Measurements from ENCODE around the gene ZEB2. TPM values are rescaled to one million over a fixed set of nuclear protein-coding genes. Genes with fewer than 3 reads are reported as not detected.

The ZEB2 gene
- total and polyA plus RNA-seq, 5 donors from 2014 or later = 0.23 to 18.1 (median 0.41) TPM; not detected in 1

- Histone ChIP-seq H3K27me3 (ENCODE audit: control insufficient read depth, insufficient read depth, low read length) (no peaks in the 10 kb centered on the region), H3K9me3 (ENCODE audit: control insufficient read depth in 2 of 2, low read length in 2 of 2) (no peaks in the 10 kb centered on the region), H3K4me1 (ENCODE audit: control insufficient read depth, insufficient read depth, low read length, poor library complexity, severe bottlenecking) (peaks cover 6% of the 10 kb centered on the region), H3K4me3 (ENCODE audit: low read depth, low read length) (no peak overlapping the region), H3K36me3 (ENCODE audit: control insufficient read depth, insufficient read depth, low read length) (no peaks in the 10 kb centered on the region), H3K27ac (ENCODE audit: insufficient read depth, low read length, poor library complexity, severe bottlenecking) (no peak overlapping the region)
- Mint-ChIP-seq H3K27ac (no peak overlapping the region), H3K36me3 (no peaks in the 10 kb centered on the region), H3K4me3 (no peak overlapping the region), H3K9me3 (no peaks in the 10 kb centered on the region), H3K27me3 (peaks cover 7% of the 10 kb centered on the region), H3K4me1 (peaks cover 0 to 13% (median 6%) of the 10 kb centered on the region in 4 donors)
- no peak for ATAC-seq (ENCODE audit: low read depth in 2 of 2)
- DNase-seq = no peak
These were observed 56.7 kb downstream of the ZEB2 start for GRCh38 chr2:144463266-144463665.

GRCh38 chr2:144462266-144462665 is 57.7 kb downstream of the ZEB2 start:
- peaks cover 0 to 13% (median 6%) of the 10 kb centered on the region in 4 donors for H3K4me1 Mint-ChIP-seq
- peaks cover 6% of the 10 kb centered on the region for H3K4me1 ChIP-seq (ENCODE audit: control insufficient read depth, insufficient read depth, low read length, poor library complexity, severe bottlenecking)
- no peak overlapping the region for H3K27ac Mint-ChIP-seq
- no peaks in the 10 kb centered on the region for H3K9me3 ChIP-seq (ENCODE audit: control insufficient read depth in 2 of 2, low read length in 2 of 2)
- no peaks in the 10 kb centered on the region for H3K36me3 Mint-ChIP-seq
- no peaks in the 10 kb centered on the region for H3K9me3 Mint-ChIP-seq
- H3K27me3 Mint-ChIP-seq = no peaks in the 10 kb centered on the region
- no peaks in the 10 kb centered on the region for H3K36me3 ChIP-seq (ENCODE audit: control insufficient read depth, insufficient read depth, low read length)
- ATAC-seq (ENCODE audit: low read depth in 2 of 2) (no peak), DNase-seq (no peak)
- H3K4me3 ChIP-seq (ENCODE audit: low read depth, low read length) = no peak overlapping the region
- no peaks in the 10 kb centered on the region for H3K27me3 ChIP-seq (ENCODE audit: control insufficient read depth, insufficient read depth, low read length)
- no peak overlapping the region for H3K4me3 Mint-ChIP-seq
- H3K27ac ChIP-seq (ENCODE audit: insufficient read depth, low read length, poor library complexity, severe bottlenecking) = no peak overlapping the region

- H3K4me3 Mint-ChIP-seq = no peak overlapping the region
- no peak overlapping the region for H3K27ac Mint-ChIP-seq
- no peaks in the 10 kb centered on the region for H3K9me3 Mint-ChIP-seq
- H3K4me1 Mint-ChIP-seq = peaks cover 0 to 13% (median 6%) of the 10 kb centered on the region in 4 donors
- ATAC-seq (ENCODE audit: low read depth in 2 of 2) (no peak), DNase-seq (no peak)
- H3K4me1 ChIP-seq (ENCODE audit: control insufficient read depth, insufficient read depth, low read length, poor library complexity, severe bottlenecking) = peaks cover 6% of the 10 kb centered on the region
- H3K36me3 Mint-ChIP-seq = no peaks in the 10 kb centered on the region
- no peaks in the 10 kb centered on the region for H3K36me3 ChIP-seq (ENCODE audit: control insufficient read depth, insufficient read depth, low read length)
- H3K27me3 Mint-ChIP-seq = no peaks in the 10 kb centered on the region
- H3K9me3 ChIP-seq (ENCODE audit: control insufficient read depth in 2 of 2, low read length in 2 of 2) = no peaks in the 10 kb centered on the region
- H3K27ac ChIP-seq (ENCODE audit: insufficient read depth, low read length, poor library complexity, severe bottlenecking) = no peak overlapping the region
- H3K27me3 ChIP-seq (ENCODE audit: control insufficient read depth, insufficient read depth, low read length) = no peaks in the 10 kb centered on the region
- no peak overlapping the region for H3K4me3 ChIP-seq (ENCODE audit: low read depth, low read length)
These were observed 58.6 kb downstream of the ZEB2 start for GRCh38 chr2:144461308-144461766.

GRCh38 chr2:144460727-144461307 is 59.1 kb downstream of the ZEB2 start:
- Mint-ChIP-seq H3K9me3 (no peaks in the 10 kb centered on the region), H3K4me1 (peaks cover 0 to 13% (median 6%) of the 10 kb centered on the region in 4 donors), H3K36me3 (no peaks in the 10 kb centered on the region), H3K27me3 (peaks cover under 1% of the 10 kb centered on the region), H3K4me3 (no peak overlapping the region), H3K27ac (no peak overlapping the region)
- DNase-seq (no peak), ATAC-seq (ENCODE audit: low read depth in 2 of 2) (no peak)
- Histone ChIP-seq H3K27me3 (ENCODE audit: control insufficient read depth, insufficient read depth, low read length) (no peaks in the 10 kb centered on the region), H3K36me3 (ENCODE audit: control insufficient read depth, insufficient read depth, low read length) (no peaks in the 10 kb centered on the region), H3K4me1 (ENCODE audit: control insufficient read depth, insufficient read depth, low read length, poor library complexity, severe bottlenecking) (peaks cover 6% of the 10 kb centered on the region), H3K27ac (ENCODE audit: insufficient read depth, low read length, poor library complexity, severe bottlenecking) (no peak overlapping the region), H3K4me3 (ENCODE audit: low read depth, low read length) (no peak overlapping the region), H3K9me3 (ENCODE audit: control insufficient read depth in 2 of 2, low read length in 2 of 2) (no peaks in the 10 kb centered on the region)

DNA sequence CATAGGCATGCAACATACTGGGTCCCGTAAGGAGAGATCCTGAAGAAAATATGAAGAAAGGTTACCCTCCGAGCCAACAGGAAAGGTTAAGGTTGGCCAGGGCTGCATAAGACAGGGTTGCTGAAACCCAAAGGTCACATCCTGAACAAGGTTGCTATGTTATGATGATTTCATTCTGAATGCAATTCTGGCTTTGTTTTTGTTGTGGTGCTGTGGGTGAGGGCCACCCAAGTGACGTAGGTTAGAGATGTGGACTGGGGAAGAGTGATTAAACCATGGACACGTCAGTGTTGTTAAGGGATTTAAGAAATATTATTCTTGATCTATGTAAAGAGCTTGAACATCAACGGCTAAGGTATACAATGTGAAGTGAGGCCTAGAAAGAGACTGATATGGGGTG is 60.0 kb downstream of the ZEB2 start:
- no peaks in the 10 kb centered on the region for H3K9me3 ChIP-seq (ENCODE audit: control insufficient read depth in 2 of 2, low read length in 2 of 2)
- DNase-seq (peak; percentile 15 to 47 (median 23)), ATAC-seq (ENCODE audit: low read depth in 2 of 2) (peak; percentile 74 to 75)
- H3K36me3 ChIP-seq (ENCODE audit: control insufficient read depth, insufficient read depth, low read length) = no peaks in the 10 kb centered on the region
- no peaks in the 10 kb centered on the region for H3K27me3 ChIP-seq (ENCODE audit: control insufficient read depth, insufficient read depth, low read length)
- peak overlapping the region; percentile 32 to 78 (median 32) for H3K27ac Mint-ChIP-seq
- H3K4me1 Mint-ChIP-seq = peaks cover under 1 to 14% (median 10%) of the 10 kb centered on the region in 4 donors
- H3K9me3 Mint-ChIP-seq = no peaks in the 10 kb centered on the region
- no peaks in the 10 kb centered on the region for H3K36me3 Mint-ChIP-seq
- H3K4me3 ChIP-seq (ENCODE audit: low read depth, low read length) = peak overlapping the region; percentile 13
- H3K27ac ChIP-seq (ENCODE audit: insufficient read depth, low read length, poor library complexity, severe bottlenecking) = peak overlapping the region; percentile 68
- H3K27me3 Mint-ChIP-seq = peaks cover 4% of the 10 kb centered on the region
- H3K4me1 ChIP-seq (ENCODE audit: control insufficient read depth, insufficient read depth, low read length, poor library complexity, severe bottlenecking) = peaks cover 10% of the 10 kb centered on the region
- H3K4me3 Mint-ChIP-seq = peak overlapping the region in 3 of 4 donors; percentile 7 to 28 (median 7)

GRCh38 chr2:144459286-144459685 is 60.6 kb downstream of the ZEB2 start:
- Histone ChIP-seq H3K4me1 (ENCODE audit: control insufficient read depth, insufficient read depth, low read length, poor library complexity, severe bottlenecking) (peaks cover 17% of the 10 kb centered on the region), H3K27me3 (ENCODE audit: control insufficient read depth, insufficient read depth, low read length) (no peaks in the 10 kb centered on the region), H3K4me3 (ENCODE audit: low read depth, low read length) (peak overlapping the region; percentile 13), H3K9me3 (ENCODE audit: control insufficient read depth in 2 of 2, low read length in 2 of 2) (no peaks in the 10 kb centered on the region), H3K36me3 (ENCODE audit: control insufficient read depth, insufficient read depth, low read length) (no peaks in the 10 kb centered on the region), H3K27ac (ENCODE audit: insufficient read depth, low read length, poor library complexity, severe bottlenecking) (peak overlapping the region; percentile 68)
- peaks cover 9% of the 10 kb centered on the region for H3K27me3 Mint-ChIP-seq
- DNase-seq = no peak
- ATAC-seq (ENCODE audit: low read depth in 2 of 2) = no peak
- no peaks in the 10 kb centered on the region for H3K9me3 Mint-ChIP-seq
- no peak overlapping the region for H3K4me3 Mint-ChIP-seq
- H3K4me1 Mint-ChIP-seq = peaks cover 7 to 20% (median 13%) of the 10 kb centered on the region in 4 donors
- H3K27ac Mint-ChIP-seq = peak overlapping the region; percentile 23 to 78 (median 65)
- no peaks in the 10 kb centered on the region for H3K36me3 Mint-ChIP-seq

DNA sequence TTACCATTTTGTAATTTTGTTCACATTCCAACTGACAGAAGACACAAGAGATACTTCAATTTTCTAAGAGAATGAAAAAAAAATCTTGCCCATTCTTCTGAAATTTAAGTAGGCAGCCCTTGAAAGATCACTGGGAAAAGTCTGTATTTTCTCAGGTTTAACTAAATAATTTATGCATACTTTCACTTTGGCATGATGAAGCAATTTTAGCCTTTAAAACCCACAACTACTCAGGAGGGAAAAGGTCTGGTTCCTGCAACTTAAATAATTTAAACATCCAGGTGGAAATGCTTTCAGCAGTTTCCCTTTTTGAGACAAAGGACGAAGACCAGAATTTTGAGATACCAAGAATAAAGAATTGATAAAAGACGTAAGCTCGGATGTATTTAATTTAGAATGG is 61.4 kb downstream of the ZEB2 start:
- ATAC-seq (ENCODE audit: low read depth in 2 of 2) (no peak), DNase-seq (no peak)
- Mint-ChIP-seq H3K36me3 (no peaks in the 10 kb centered on the region), H3K27ac (no peak overlapping the region), H3K9me3 (no peaks in the 10 kb centered on the region), H3K4me1 (peaks cover 9 to 20% (median 14%) of the 10 kb centered on the region in 4 donors), H3K27me3 (peaks cover 13% of the 10 kb centered on the region), H3K4me3 (no peak overlapping the region)
- H3K4me1 ChIP-seq (ENCODE audit: control insufficient read depth, insufficient read depth, low read length, poor library complexity, severe bottlenecking) = peaks cover 18% of the 10 kb centered on the region
- H3K9me3 ChIP-seq (ENCODE audit: control insufficient read depth in 2 of 2, low read length in 2 of 2) = no peaks in the 10 kb centered on the region
- no peaks in the 10 kb centered on the region for H3K27me3 ChIP-seq (ENCODE audit: control insufficient read depth, insufficient read depth, low read length)
- H3K36me3 ChIP-seq (ENCODE audit: control insufficient read depth, insufficient read depth, low read length) = no peaks in the 10 kb centered on the region
- no peak overlapping the region for H3K4me3 ChIP-seq (ENCODE audit: low read depth, low read length)
- H3K27ac ChIP-seq (ENCODE audit: insufficient read depth, low read length, poor library complexity, severe bottlenecking) = no peak overlapping the region

GRCh38 chr2:144456680-144457079 is 63.2 kb downstream of the ZEB2 start:
- no peak overlapping the region for H3K27ac ChIP-seq (ENCODE audit: insufficient read depth, low read length, poor library complexity, severe bottlenecking)
- no peaks in the 10 kb centered on the region for H3K27me3 ChIP-seq (ENCODE audit: control insufficient read depth, insufficient read depth, low read length)
- DNase-seq = no peak
- no peak overlapping the region for H3K4me3 Mint-ChIP-seq
- no peaks in the 10 kb centered on the region for H3K9me3 Mint-ChIP-seq
- H3K27ac Mint-ChIP-seq = no peak overlapping the region
- H3K4me1 Mint-ChIP-seq = peaks cover 9 to 22% (median 14%) of the 10 kb centered on the region in 4 donors
- H3K36me3 ChIP-seq (ENCODE audit: control insufficient read depth, insufficient read depth, low read length) = no peaks in the 10 kb centered on the region
- peak in 1 of 2 donors; percentile 28 for ATAC-seq (ENCODE audit: low read depth in 2 of 2)
- peaks cover 18% of the 10 kb centered on the region for H3K4me1 ChIP-seq (ENCODE audit: control insufficient read depth, insufficient read depth, low read length, poor library complexity, severe bottlenecking)
- no peaks in the 10 kb centered on the region for H3K9me3 ChIP-seq (ENCODE audit: control insufficient read depth in 2 of 2, low read length in 2 of 2)
- H3K27me3 Mint-ChIP-seq = peaks cover 24% of the 10 kb centered on the region
- H3K4me3 ChIP-seq (ENCODE audit: low read depth, low read length) = no peak overlapping the region
- no peaks in the 10 kb centered on the region for H3K36me3 Mint-ChIP-seq
